Measurements from ENCODE around the gene RAD51.

RAD51 gene

DNA sequence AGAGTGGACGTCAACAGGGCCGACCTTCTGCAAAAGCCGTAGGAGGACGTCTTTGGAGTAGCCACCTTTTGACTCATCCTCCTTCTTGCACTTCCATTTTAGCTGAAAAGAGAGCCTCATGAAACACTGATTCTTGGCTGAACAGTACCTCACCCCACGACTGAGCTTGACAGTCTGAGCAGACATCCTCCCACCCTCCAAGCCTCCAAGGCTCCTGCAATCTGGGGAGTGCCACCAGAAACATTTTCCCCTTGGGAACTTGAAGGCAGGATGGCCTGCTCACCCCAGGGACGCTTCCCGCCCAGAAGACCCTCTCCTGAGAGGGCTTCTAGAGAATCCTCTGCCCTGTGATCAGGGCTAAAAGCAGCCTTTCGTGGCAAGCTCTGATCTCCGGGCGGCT lies 80.0 kb downstream of the RAD51 start:
- no peak overlapping the region for H3K27ac ChIP-seq
- TF ChIP-seq, protein P1, sequence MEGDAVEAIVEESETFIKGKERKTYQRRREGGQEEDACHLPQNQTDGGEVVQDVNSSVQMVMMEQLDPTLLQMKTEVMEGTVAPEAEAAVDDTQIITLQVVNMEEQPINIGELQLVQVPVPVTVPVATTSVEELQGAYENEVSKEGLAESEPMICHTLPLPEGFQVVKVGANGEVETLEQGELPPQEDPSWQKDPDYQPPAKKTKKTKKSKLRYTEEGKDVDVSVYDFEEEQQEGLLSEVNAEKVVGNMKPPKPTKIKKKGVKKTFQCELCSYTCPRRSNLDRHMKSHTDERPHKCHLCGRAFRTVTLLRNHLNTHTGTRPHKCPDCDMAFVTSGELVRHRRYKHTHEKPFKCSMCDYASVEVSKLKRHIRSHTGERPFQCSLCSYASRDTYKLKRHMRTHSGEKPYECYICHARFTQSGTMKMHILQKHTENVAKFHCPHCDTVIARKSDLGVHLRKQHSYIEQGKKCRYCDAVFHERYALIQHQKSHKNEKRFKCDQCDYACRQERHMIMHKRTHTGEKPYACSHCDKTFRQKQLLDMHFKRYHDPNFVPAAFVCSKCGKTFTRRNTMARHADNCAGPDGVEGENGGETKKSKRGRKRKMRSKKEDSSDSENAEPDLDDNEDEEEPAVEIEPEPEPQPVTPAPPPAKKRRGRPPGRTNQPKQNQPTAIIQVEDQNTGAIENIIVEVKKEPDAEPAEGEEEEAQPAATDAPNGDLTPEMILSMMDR (conservative IDR thresholded peaks at IDR 0.05), result no peak
- no peak for TF ChIP-seq ZFX (IDR thresholded peaks at IDR 0.05)

DNA sequence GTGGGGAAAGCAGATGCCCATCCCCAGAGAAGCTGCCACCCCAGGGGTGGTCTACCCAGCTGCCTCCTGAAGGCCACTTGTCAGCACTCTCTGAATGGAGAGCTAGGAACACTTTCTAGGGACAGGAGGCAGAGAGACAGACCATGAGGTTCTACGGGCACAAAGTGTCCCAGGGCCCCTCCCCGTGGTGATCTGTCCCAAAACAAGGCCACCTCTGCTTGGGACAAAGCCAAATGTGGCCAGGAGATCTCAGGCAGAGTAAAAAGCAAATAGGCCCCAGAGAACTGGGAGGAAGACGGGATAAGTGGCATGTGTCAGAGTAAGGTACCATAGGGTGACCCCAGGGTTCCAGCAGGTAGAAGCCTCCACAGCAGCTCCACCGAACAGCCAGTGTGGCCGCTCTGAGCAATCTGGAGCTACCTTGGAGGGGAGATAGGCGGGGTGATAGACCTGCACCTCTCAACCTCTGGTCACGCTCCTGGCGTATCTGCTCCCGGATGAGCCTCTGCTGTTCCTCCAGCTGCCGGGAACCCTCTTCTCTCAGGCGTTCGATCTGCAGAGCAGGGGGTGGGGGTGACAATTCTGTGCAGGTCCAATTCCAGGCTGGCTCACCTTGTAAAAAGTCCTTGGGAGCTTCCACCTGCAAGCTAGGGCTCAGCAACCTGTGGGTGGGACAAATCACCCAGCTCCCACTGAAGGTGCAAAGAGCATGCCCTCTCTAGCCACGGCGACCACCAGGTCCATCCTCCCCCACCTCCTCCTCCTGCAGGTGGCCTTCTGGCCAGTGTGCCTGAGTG lies 81.0 kb downstream of the RAD51 start:
- TF ChIP-seq ZFX (IDR thresholded peaks at IDR 0.05), result no peak
- peak overlapping the region; percentile 72 for H3K27ac ChIP-seq

DNA sequence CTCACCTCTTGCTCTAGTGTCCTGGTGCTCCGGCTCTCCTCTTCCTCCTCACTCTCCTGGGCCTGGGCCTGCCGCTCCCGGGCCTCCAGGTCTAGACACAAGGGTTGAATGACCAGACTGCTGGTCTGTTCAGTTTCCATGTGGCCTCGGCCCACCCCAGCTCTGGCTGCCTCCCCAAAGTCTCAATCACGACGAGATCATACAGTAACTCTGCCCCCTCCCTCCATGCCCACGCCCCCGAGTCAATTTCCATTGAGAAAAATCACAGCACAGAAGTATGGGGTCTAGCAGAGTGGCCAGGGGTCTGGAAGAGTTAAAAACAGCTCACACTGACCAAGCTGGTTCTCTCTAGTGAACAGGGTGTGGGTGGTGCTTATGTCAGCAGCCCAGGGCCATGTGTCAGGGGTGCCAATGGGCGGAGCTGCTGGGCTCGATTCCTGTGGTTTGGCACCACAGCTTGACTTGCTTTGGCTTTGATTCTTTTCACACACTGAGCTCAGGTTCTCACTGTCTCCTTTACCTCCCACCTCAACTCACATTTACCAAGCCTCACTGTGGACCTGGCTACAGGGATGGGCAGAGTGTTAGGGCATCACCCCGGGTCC lies 81.7 kb downstream of the RAD51 start:
- H3K27ac ChIP-seq, result peak overlapping the region; percentile 72
- TF ChIP-seq, protein P1 (conservative IDR thresholded peaks at IDR 0.05), result no peak
- no peak for TF ChIP-seq ZFX (IDR thresholded peaks at IDR 0.05)

Measured in C4-2B (cell line).